Small intestine (tissue), 7 donors: ENCODE results near the gene PLSCR2. TPM values are rescaled to one million over a fixed set of nuclear protein-coding genes. Genes with fewer than 3 reads are reported as not detected.

Source experiments
- DNase-seq, 2 donors: peaks; one replicate each; pipeline versions ENCODE4 v3.0.0 to v3.0.0-alpha.2; 2013
- FAIRE-seq: peaks from 2 replicates; lab custom pipeline; 2012; peaks lifted over from hg19 to GRCh38; lab: Jason Lieb, UNC
- H3K27ac ChIP-seq, 3 donors: one replicate each; pipeline ENCODE4 v1.5.1; 2013; ENCODE audit warnings: low read length in 2 of 3, mild to moderate bottlenecking in 2 of 3, control low read depth in 1 of 3, inconsistent platforms in 1 of 3, low read depth in 1 of 3, moderate library complexity in 1 of 3
- H3K27me3 ChIP-seq, 3 donors: one replicate each; pipeline ENCODE4 v1.6.1; 2013; ENCODE audit warnings: low read length in 3 of 3, inconsistent platforms in 1 of 3; ENCODE audit not compliant: control insufficient read depth in 3 of 3, insufficient read depth in 3 of 3
- H3K36me3 ChIP-seq, 3 donors: one replicate each; pipeline ENCODE4 v1.6.1; 2013; ENCODE audit warnings: low read length in 3 of 3, inconsistent platforms in 1 of 3, low read depth in 1 of 3, mild to moderate bottlenecking in 1 of 3, moderate library complexity in 1 of 3; ENCODE audit not compliant: control insufficient read depth in 3 of 3, insufficient read depth in 2 of 3
- H3K4me1 ChIP-seq, 3 donors: one replicate each; pipeline ENCODE4 v1.6.1; 2013; ENCODE audit warnings: low read length in 2 of 3, inconsistent platforms in 1 of 3, low read depth in 1 of 3, mild to moderate bottlenecking in 1 of 3, moderate library complexity in 1 of 3; ENCODE audit not compliant: control insufficient read depth in 3 of 3, insufficient read depth in 2 of 3
- H3K4me3 ChIP-seq, 3 donors: one replicate each; pipeline ENCODE4 v1.5.1; 2013; ENCODE audit warnings: low read length in 3 of 3, control low read depth in 1 of 3, inconsistent platforms in 1 of 3, low read depth in 1 of 3, mild to moderate bottlenecking in 1 of 3, moderate library complexity in 1 of 3
- H3K9me3 ChIP-seq, 2 donors: one replicate each; pipeline ENCODE4 v1.6.1; 2013; ENCODE audit warnings: low read depth in 1 of 2, low read length in 1 of 2; ENCODE audit not compliant: control insufficient read depth in 2 of 2, insufficient read depth in 1 of 2
- WGBS, 3 donors: extraction: QIAGEN DNeasy Blood & Tissue Kit; methylation state at CpG; one replicate each; pipeline ENCODE4 v1.1.7; 2013; 5-methylcytosine and 5-hydroxymethylcytosine counted together
- polyA plus RNA-seq, 4 donors: library from polyadenylated mRNA; stranded (reverse) in 3 of 4; unstranded in 1 of 4; fragments of 200-250 nt in 3 of 4; fragments of 120-200 nt in 1 of 4; gene quantifications; one replicate each; pipeline versions ENCODE4 v1.2.1 to v1.2.3, GENCODE V29; 2013
- donor health status: healthy with polysubstance abuse.
- donor health status: control.
- donor health status: control.
- donor health status: Bipolar disorder and iron deficiency.
- donor health status: healthy.

Gene PLSCR2
- polyA plus RNA-seq, 4 donors, result 0.65 TPM; not detected in 3

GRCh38 chr3:146471012-146471411 is 1.7 kb upstream of the PLSCR2 start:
- FAIRE-seq, result no peak
- H3K9me3 ChIP-seq, result no peaks in the 10 kb centered on the region
- H3K36me3 ChIP-seq, result no peaks in the 10 kb centered on the region

GRCh38 chr3:146470425-146470990 is 1.1 kb upstream of the PLSCR2 start:
- WGBS, 3 donors, result 43 to 77% (median 45%) methylated on average over 9 of the region's 9 CpGs
- FAIRE-seq, result no peak
- H3K4me3 ChIP-seq, result peak overlapping the region in 1 of 3 donors; percentile 95

More at GRCh38 chr3:146471012-146471411, 1.7 kb upstream of the PLSCR2 start:
- DNase-seq, result no peak
- H3K27ac ChIP-seq, result no peak overlapping the region
- H3K4me3 ChIP-seq, result no peak overlapping the region
- 87 to 95% (median 93%) methylated on average over 1 of the region's 1 CpG for WGBS, 3 donors
- H3K4me1 ChIP-seq, result no peaks in the 10 kb centered on the region
- no peaks in the 10 kb centered on the region for H3K27me3 ChIP-seq

GRCh38 chr3:146468671-146469149 is 651 bp downstream of the PLSCR2 start:
- WGBS, 3 donors, result 70 to 84% (median 72%) methylated on average over 10 of the region's 10 CpGs
- Histone ChIP-seq H3K4me1 (no peaks in the 10 kb centered on the region), H3K9me3 (no peaks in the 10 kb centered on the region), H3K27ac (peak overlapping the region; percentile 85 to 97 (median 92)), H3K27me3 (no peaks in the 10 kb centered on the region), H3K4me3 (peak overlapping the region in 2 of 3 donors; percentile 73 to 95), H3K36me3 (no peaks in the 10 kb centered on the region)
- FAIRE-seq (no peak), DNase-seq (peak in 1 of 2 donors; percentile 16)

More at GRCh38 chr3:146470425-146470990, 1.1 kb upstream of the PLSCR2 start:
- no peaks in the 10 kb centered on the region for H3K36me3 ChIP-seq
- no peaks in the 10 kb centered on the region for H3K27me3 ChIP-seq
- peak in 1 of 2 donors; percentile 12 for DNase-seq
- peak overlapping the region in 1 of 3 donors; percentile 54 for H3K27ac ChIP-seq
- no peaks in the 10 kb centered on the region for H3K9me3 ChIP-seq
- no peaks in the 10 kb centered on the region for H3K4me1 ChIP-seq

- no peaks in the 10 kb centered on the region for H3K9me3 ChIP-seq
- DNase-seq (peak in 1 of 2 donors; percentile 10), FAIRE-seq (no peak)
- H3K27me3 ChIP-seq, result no peaks in the 10 kb centered on the region
- H3K36me3 ChIP-seq, result no peaks in the 10 kb centered on the region
- H3K4me1 ChIP-seq, result no peaks in the 10 kb centered on the region
- no peak overlapping the region for H3K27ac ChIP-seq
- H3K4me3 ChIP-seq, result no peak overlapping the region
- 67 to 85% (median 84%) methylated on average over 4 of the region's 4 CpGs for WGBS, 3 donors
Observed at GRCh38 chr3:146468234-146468633, 1.1 kb downstream of the PLSCR2 start.

- FAIRE-seq, result peak; percentile 64
- Histone ChIP-seq H3K27ac (no peak overlapping the region), H3K36me3 (no peaks in the 10 kb centered on the region), H3K27me3 (no peaks in the 10 kb centered on the region), H3K4me1 (no peaks in the 10 kb centered on the region), H3K4me3 (no peak overlapping the region), H3K9me3 (no peaks in the 10 kb centered on the region)
- 16 to 41% (median 37%) methylated on average over 1 of the region's 1 CpG for WGBS, 3 donors
- DNase-seq, result no peak
Observed at GRCh38 chr3:146466604-146467003, 2.8 kb downstream of the PLSCR2 start.

GRCh38 chr3:146465693-146466465 is 3.5 kb downstream of the PLSCR2 start:
- no peaks in the 10 kb centered on the region for H3K4me1 ChIP-seq
- 78 to 82% (median 80%) methylated on average over 6 of the region's 6 CpGs for WGBS, 3 donors
- no peaks in the 10 kb centered on the region for H3K9me3 ChIP-seq
- FAIRE-seq, result no peak
- no peak overlapping the region for H3K27ac ChIP-seq
- no peaks in the 10 kb centered on the region for H3K27me3 ChIP-seq
- H3K4me3 ChIP-seq, result no peak overlapping the region
- H3K36me3 ChIP-seq, result no peaks in the 10 kb centered on the region
- DNase-seq, result no peak

GRCh38 chr3:146464783-146465182 is 4.6 kb downstream of the PLSCR2 start:
- no peaks in the 10 kb centered on the region for H3K36me3 ChIP-seq
- no peaks in the 10 kb centered on the region for H3K27me3 ChIP-seq
- H3K4me1 ChIP-seq, result no peaks in the 10 kb centered on the region
- H3K4me3 ChIP-seq, result no peak overlapping the region
- no peak overlapping the region for H3K27ac ChIP-seq
- 38 to 65% (median 48%) methylated on average over 1 of the region's 1 CpG for WGBS, 3 donors
- no peak for FAIRE-seq
- DNase-seq, result peak; percentile 23
- H3K9me3 ChIP-seq, result no peaks in the 10 kb centered on the region

- no peak for FAIRE-seq
- Histone ChIP-seq H3K4me3 (no peak overlapping the region), H3K9me3 (no peaks in the 10 kb centered on the region), H3K36me3 (no peaks in the 10 kb centered on the region), H3K27ac (no peak overlapping the region), H3K27me3 (no peaks in the 10 kb centered on the region), H3K4me1 (no peaks in the 10 kb centered on the region)
- 95 to 97% (median 96%) methylated on average over 2 of the region's 2 CpGs for WGBS, 3 donors
- DNase-seq, result no peak
Observed at GRCh38 chr3:146464005-146464595, 5.3 kb downstream of the PLSCR2 start.
